ENCODE measurements around the gene ASB6.

Gene ASB6

DNA sequence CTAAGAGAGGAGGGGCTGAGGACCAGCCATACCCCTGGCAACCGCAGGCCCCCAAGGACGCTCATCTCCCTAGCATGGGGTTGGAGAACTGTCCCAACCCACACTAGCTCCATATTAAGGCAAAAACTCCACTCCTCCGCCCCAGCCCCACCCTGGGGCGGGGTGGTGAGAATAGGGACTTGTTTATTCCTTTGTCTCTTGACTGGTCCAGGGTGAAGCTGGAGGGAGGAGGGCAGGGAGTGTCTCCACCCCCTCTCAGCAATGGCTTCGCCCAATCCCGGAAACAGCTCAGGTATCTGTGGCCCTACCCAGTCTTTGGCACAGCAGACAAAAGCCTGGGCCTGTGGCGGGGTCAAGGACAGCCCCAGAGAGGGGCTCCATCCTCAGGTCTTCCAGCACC is 40.4 kb upstream of the ASB6 start:
- TF ChIP-seq, protein P1, sequence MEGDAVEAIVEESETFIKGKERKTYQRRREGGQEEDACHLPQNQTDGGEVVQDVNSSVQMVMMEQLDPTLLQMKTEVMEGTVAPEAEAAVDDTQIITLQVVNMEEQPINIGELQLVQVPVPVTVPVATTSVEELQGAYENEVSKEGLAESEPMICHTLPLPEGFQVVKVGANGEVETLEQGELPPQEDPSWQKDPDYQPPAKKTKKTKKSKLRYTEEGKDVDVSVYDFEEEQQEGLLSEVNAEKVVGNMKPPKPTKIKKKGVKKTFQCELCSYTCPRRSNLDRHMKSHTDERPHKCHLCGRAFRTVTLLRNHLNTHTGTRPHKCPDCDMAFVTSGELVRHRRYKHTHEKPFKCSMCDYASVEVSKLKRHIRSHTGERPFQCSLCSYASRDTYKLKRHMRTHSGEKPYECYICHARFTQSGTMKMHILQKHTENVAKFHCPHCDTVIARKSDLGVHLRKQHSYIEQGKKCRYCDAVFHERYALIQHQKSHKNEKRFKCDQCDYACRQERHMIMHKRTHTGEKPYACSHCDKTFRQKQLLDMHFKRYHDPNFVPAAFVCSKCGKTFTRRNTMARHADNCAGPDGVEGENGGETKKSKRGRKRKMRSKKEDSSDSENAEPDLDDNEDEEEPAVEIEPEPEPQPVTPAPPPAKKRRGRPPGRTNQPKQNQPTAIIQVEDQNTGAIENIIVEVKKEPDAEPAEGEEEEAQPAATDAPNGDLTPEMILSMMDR (conservative IDR thresholded peaks at IDR 0.05; ENCODE audit: control insufficient read depth, insufficient read depth, low read depth, low read length), result no peak
- DNase-seq (ENCODE audit: low read depth), result no peak
- H3K4me3 ChIP-seq (ENCODE audit: control insufficient read depth, low read depth, low read length), result no peak overlapping the region

DNA sequence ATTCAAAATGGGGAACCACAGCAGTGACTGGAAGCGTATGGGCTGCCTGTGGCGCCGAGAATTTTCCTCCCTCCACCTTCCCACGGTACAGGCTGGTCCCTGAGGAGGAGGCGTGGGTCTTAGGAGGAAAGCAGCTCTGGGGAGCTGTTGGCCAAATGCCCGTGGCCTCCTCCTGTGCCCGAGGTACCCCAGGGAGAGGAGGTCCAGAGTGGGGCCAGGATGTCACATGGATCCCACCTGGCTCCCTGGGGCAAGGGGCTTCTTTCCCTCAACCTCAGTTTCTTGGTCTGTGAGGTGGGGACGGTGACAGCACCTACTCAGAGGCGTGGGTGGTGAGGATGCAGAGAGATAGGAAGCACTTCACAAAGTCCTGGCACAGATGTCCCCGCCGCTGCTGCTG is 40.0 kb upstream of the ASB6 start:
- DNase-seq (ENCODE audit: low read depth), result no peak

DNA sequence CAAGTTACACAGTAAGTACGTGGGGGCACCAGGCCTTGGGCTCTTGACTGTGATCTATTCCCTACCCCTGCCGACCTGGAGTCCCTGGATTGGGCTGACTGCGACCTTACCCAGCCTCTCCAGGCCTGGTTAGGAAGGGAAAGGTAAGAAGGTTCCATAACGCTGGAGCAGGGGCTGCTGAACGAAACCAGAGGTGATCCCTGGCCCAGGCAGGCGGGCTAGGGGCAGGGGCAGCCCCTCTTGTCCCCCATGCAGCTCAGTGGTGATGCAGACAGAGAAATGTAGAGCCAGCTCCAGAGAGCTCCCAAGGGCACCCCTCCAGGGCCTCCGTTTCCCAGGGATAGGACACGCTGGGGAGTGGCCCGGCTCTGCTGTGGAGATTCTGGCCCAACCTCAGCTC is 37.6 kb upstream of the ASB6 start:
- H3K4me3 ChIP-seq (ENCODE audit: control insufficient read depth, low read depth, low read length), result no peak overlapping the region
- DNase-seq (ENCODE audit: low read depth), result no peak
- TF ChIP-seq, protein P1 (conservative IDR thresholded peaks at IDR 0.05; ENCODE audit: control insufficient read depth, insufficient read depth, low read depth, low read length), result no peak

More for the DNA sequence above, 40.0 kb upstream of the ASB6 start:
- TF ChIP-seq, protein P1 (conservative IDR thresholded peaks at IDR 0.05; ENCODE audit: control insufficient read depth, insufficient read depth, low read depth, low read length), result no peak
- H3K4me3 ChIP-seq (ENCODE audit: control insufficient read depth, low read depth, low read length), result no peak overlapping the region

DNA sequence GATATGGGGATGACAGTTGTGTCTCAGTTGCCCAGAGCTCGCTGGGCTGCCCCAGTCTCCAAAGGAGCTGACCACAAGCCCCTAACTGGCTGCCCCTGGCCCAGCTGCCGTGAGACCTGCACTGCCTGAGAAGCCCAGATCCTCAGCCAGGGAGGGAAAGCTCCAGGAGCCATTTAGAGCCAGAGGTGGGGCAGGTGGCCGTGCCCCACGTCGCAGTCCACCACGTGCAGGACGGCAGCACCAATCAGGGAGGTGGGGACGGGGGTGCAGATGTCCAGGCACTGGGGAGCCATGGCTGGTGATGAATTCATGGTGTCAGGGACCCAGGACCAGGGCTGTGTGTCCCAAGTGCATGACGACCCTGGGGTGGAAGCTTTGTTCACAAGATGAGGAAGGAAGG is 36.9 kb upstream of the ASB6 start:
- DNase-seq (ENCODE audit: low read depth), result no peak
- TF ChIP-seq, protein P1 (conservative IDR thresholded peaks at IDR 0.05; ENCODE audit: control insufficient read depth, insufficient read depth, low read depth, low read length), result no peak

DNA sequence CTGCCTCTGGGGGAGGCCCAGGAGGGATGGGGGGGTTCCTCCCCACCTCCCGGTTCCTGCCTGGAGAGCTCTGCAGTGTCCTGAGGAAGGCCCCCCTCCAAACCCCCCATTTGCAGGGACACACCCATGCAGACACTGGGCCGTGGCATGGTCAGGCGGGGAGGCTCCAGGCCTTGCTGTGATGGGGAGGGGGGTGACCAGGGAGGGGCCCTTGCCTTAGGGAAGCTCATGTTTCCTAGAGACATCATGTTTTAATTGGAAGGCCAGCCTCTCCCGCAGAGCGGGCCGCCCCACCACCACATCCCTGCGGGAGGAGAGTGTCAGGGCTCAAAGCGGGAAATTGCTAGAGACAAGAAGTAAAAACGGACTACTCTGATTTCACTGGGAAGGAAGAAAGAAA is 35.5 kb upstream of the ASB6 start:
- TF ChIP-seq, protein P1 (conservative IDR thresholded peaks at IDR 0.05; ENCODE audit: control insufficient read depth, insufficient read depth, low read depth, low read length), result no peak
- no peak for DNase-seq (ENCODE audit: low read depth)
- no peak overlapping the region for H3K4me3 ChIP-seq (ENCODE audit: control insufficient read depth, low read depth, low read length)

More for the DNA sequence above, 36.9 kb upstream of the ASB6 start:
- H3K4me3 ChIP-seq (ENCODE audit: control insufficient read depth, low read depth, low read length), result no peak overlapping the region

DNA sequence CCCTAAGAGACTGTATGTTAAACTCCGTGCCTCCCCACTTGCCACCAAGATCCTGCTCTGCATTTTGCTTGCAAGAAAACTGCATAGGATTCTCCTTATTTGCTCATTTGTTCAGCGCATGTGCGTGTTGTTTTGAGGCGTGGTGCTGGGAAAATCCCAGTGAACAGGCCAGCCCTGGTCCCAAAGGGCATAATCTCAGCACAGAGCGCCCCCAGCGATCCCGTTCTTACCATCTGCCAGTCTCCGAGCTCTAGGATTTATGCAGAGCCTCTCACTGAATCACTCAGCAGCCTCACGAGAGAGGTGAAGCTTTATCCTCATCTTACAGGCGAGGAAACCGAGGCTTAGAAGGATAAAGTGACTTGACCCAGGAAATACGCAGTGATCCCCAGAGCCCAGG is 35.0 kb upstream of the ASB6 start:
- TF ChIP-seq, protein P1 (conservative IDR thresholded peaks at IDR 0.05; ENCODE audit: control insufficient read depth, insufficient read depth, low read depth, low read length), result no peak
- DNase-seq (ENCODE audit: low read depth), result peak; percentile 53
- H3K4me3 ChIP-seq (ENCODE audit: control insufficient read depth, low read depth, low read length), result no peak overlapping the region

DNA sequence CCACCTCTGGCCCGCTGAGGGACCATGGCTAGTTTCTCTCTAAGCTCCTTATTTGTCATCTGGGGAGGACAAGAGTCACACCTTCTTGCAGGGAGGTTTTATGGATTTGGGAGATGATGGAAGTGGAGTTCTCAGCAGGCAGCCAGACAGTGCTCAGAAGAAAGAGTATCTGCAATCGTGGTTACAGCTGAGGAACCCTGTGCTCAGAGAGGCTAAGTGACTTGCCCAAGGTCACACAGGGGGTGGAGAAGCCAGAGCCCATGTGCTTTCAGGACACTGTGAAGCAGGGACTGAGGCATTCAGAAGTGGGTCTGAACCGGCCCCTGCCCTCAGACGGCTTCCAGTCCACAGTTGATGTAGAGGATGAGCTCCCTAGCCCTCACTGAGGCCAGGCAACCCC is 34.3 kb upstream of the ASB6 start:
- TF ChIP-seq, protein P1 (conservative IDR thresholded peaks at IDR 0.05; ENCODE audit: control insufficient read depth, insufficient read depth, low read depth, low read length), result no peak
- DNase-seq (ENCODE audit: low read depth), result no peak
- no peak overlapping the region for H3K4me3 ChIP-seq (ENCODE audit: control insufficient read depth, low read depth, low read length)

All from fibroblast of mammary gland (primary cell).